ENCODE measurements around the gene KCTD10. TPM values are rescaled to one million over a fixed set of nuclear protein-coding genes. Genes with fewer than 3 reads are reported as not detected.

KCTD10 gene
- total RNA-seq, 4 donors from 2014 or later, result 38.2 to 88.4 (median 63.6) TPM

GRCh38 chr12:109496306-109496705 lies 19.2 kb upstream of the KCTD10 start:
- Histone ChIP-seq H3K4me1 (no peaks in the 10 kb centered on the region), H3K9me3 (no peaks in the 10 kb centered on the region), H3K36me3 (no peaks in the 10 kb centered on the region), H3K4me3 (no peak overlapping the region), H3K27ac (no peak overlapping the region), H3K27me3 (no peaks in the 10 kb centered on the region)
- intact Hi-C loops (cut with DNase I; ENCODE audit: low total_unique reads), result no loop called here
- TF ChIP-seq, protein P1, sequence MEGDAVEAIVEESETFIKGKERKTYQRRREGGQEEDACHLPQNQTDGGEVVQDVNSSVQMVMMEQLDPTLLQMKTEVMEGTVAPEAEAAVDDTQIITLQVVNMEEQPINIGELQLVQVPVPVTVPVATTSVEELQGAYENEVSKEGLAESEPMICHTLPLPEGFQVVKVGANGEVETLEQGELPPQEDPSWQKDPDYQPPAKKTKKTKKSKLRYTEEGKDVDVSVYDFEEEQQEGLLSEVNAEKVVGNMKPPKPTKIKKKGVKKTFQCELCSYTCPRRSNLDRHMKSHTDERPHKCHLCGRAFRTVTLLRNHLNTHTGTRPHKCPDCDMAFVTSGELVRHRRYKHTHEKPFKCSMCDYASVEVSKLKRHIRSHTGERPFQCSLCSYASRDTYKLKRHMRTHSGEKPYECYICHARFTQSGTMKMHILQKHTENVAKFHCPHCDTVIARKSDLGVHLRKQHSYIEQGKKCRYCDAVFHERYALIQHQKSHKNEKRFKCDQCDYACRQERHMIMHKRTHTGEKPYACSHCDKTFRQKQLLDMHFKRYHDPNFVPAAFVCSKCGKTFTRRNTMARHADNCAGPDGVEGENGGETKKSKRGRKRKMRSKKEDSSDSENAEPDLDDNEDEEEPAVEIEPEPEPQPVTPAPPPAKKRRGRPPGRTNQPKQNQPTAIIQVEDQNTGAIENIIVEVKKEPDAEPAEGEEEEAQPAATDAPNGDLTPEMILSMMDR (IDR thresholded peaks at IDR 0.05), result no peak
- no peak for TF ChIP-seq POLR2A (IDR thresholded peaks at IDR 0.05)
- DNase-seq, result no peak

GRCh38 chr12:109495012-109495411 lies 17.9 kb upstream of the KCTD10 start:
- intact Hi-C loops (cut with DNase I; ENCODE audit: low total_unique reads), result no loop called here
- Histone ChIP-seq H3K9me3 (no peaks in the 10 kb centered on the region), H3K4me3 (no peak overlapping the region), H3K27me3 (no peaks in the 10 kb centered on the region), H3K4me1 (no peaks in the 10 kb centered on the region), H3K27ac (no peak overlapping the region), H3K36me3 (no peaks in the 10 kb centered on the region)
- DNase-seq, result no peak
- TF ChIP-seq, protein P1 (IDR thresholded peaks at IDR 0.05), result no peak
- no peak for TF ChIP-seq POLR2A (IDR thresholded peaks at IDR 0.05)

- no peak for TF ChIP-seq POLR2A (IDR thresholded peaks at IDR 0.05)
- TF ChIP-seq, protein P1 (IDR thresholded peaks at IDR 0.05), result no peak
- Histone ChIP-seq H3K9me3 (no peaks in the 10 kb centered on the region), H3K36me3 (no peaks in the 10 kb centered on the region), H3K27ac (no peak overlapping the region), H3K4me3 (no peak overlapping the region), H3K27me3 (no peaks in the 10 kb centered on the region), H3K4me1 (no peaks in the 10 kb centered on the region)
- DNase-seq, result no peak
- intact Hi-C loops (cut with DNase I; ENCODE audit: low total_unique reads), result no loop called here
Observed at GRCh38 chr12:109494348-109494881, 17.3 kb upstream of the KCTD10 start.

- Histone ChIP-seq H3K4me1 (no peaks in the 10 kb centered on the region), H3K27me3 (no peaks in the 10 kb centered on the region), H3K9me3 (no peaks in the 10 kb centered on the region), H3K4me3 (no peak overlapping the region), H3K36me3 (no peaks in the 10 kb centered on the region), H3K27ac (no peak overlapping the region)
- no peak for DNase-seq
- intact Hi-C loops (cut with DNase I; ENCODE audit: low total_unique reads), result no loop called here
- no peak for TF ChIP-seq POLR2A (IDR thresholded peaks at IDR 0.05)
- TF ChIP-seq, protein P1 (IDR thresholded peaks at IDR 0.05), result no peak
Observed at GRCh38 chr12:109493938-109494337, 16.8 kb upstream of the KCTD10 start.

DNA sequence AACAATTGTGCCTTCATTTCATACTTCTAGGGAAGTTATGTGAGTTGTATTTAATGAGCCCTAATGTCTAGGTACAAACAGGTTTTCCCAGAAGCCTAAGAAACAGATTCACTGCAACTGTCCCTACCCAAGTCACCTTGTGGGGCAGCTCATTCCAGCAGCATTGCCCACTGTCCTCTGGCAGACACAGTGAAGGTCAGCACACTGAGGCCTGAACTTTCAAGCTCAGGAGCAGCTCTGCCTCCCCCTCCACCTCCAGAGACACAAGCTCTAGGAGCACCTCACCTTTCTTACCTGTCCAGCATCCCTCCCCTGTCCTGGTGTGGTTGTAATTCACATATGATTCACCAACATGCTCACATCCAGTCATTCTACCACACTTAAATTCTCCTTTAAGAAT lies 16.0 kb upstream of the KCTD10 start:
- no peak for TF ChIP-seq POLR2A (IDR thresholded peaks at IDR 0.05)
- intact Hi-C loops (cut with DNase I; ENCODE audit: low total_unique reads), result no loop called here

GRCh38 chr12:109492371-109492770 lies 15.3 kb upstream of the KCTD10 start:
- H3K36me3 ChIP-seq, result no peaks in the 10 kb centered on the region
- intact Hi-C loops (cut with DNase I; ENCODE audit: low total_unique reads), result no loop called here
- no peak overlapping the region for H3K4me3 ChIP-seq
- no peak for DNase-seq
- H3K9me3 ChIP-seq, result no peaks in the 10 kb centered on the region
- H3K27ac ChIP-seq, result no peak overlapping the region
- no peak for TF ChIP-seq POLR2A (IDR thresholded peaks at IDR 0.05)
- TF ChIP-seq, protein P1 (IDR thresholded peaks at IDR 0.05), result no peak
- H3K27me3 ChIP-seq, result no peaks in the 10 kb centered on the region
- H3K4me1 ChIP-seq, result no peaks in the 10 kb centered on the region

More for the DNA sequence above, 16.0 kb upstream of the KCTD10 start:
- no peaks in the 10 kb centered on the region for H3K27me3 ChIP-seq
- no peak overlapping the region for H3K4me3 ChIP-seq
- H3K27ac ChIP-seq, result no peak overlapping the region
- no peak for DNase-seq
- H3K4me1 ChIP-seq, result no peaks in the 10 kb centered on the region
- no peaks in the 10 kb centered on the region for H3K36me3 ChIP-seq
- H3K9me3 ChIP-seq, result no peaks in the 10 kb centered on the region

Measured in uterus (tissue), 4 donors.